Putamen (tissue), 1 donor: ENCODE data around the gene ATF5.
"Not testable (repeated sequence)": the region's sequence is repeated elsewhere in the genome, so short reads cannot be mapped to it uniquely, and the experiment has no call there.

Experiments
- DNase-seq: peaks from one replicate; pipeline ENCODE4 v3.0.0-alpha.2; 2016; ENCODE audit warnings: low spot score

The ATF5 gene

DNA sequence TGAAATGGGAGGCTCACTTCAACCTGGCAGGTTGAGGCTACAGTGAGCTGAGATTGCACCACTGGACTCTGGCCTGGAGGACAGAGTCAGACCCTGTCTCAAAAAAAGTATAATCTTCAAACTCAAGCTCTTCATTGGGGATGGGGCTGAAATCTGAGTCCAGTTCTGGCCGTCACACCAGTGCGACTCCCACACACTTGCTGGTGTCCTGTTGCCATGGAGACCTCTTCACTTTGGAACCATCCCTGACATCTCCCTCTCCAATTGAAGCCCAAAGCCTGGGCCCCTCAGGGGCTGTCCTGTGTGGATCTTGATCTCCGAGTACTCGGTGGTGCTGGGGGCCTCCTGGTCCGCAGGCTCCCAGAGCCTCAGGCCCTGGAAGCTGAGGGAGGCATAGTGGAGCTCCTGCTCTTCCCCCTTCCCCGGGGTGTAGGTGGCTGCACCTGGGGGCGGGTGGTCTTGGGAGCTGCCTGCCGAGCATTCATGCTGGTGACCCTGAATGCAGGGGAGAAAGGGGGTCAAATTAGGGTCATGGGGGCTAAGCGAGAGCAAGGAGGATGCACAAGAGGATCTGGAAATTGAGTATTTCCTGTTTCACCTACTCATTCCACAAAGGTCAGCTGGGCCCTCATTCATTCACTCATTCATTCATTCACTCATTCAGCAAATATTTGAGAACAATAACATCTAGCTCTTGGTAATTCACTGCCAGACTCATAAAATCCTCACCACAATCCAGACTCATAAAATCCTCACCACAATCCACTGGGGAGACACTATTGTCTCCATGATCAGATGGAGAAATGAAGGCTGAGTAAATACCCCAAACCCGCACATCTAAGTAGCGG, 21.0 kb downstream of the ATF5 start:
- no peak for DNase-seq

- no peak for DNase-seq
Observed at GRCh38 chr19:49950590-49950948, 21.6 kb downstream of the ATF5 start.

DNA sequence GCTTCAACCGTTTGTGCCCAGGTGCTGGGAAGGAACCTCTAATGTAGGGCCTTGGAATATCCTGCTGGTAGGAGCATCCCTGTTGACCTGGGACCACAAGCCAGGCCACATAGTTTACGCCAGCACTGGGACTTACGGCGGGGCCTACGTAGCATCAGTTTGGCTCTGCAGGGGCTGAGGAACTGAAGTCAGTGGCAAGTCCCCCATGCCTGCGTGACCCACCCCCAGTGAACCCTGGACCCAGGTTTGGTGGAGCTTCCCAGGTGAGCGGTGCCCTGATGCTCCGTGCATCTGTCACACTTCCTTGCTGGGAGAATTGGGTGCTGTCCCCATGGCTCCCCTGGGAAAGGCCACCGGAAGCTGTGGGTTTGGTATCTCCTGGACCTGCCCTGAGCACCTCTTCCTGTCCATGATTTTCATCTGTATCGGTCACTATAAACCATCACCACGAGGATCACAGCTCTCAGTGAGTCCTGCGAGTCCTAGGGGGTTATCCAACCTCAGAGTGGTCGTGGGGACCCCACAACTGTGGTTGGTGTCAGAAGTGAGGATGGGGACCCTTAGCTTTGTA, 22.0 kb downstream of the ATF5 start:
- DNase-seq = no peak

DNA sequence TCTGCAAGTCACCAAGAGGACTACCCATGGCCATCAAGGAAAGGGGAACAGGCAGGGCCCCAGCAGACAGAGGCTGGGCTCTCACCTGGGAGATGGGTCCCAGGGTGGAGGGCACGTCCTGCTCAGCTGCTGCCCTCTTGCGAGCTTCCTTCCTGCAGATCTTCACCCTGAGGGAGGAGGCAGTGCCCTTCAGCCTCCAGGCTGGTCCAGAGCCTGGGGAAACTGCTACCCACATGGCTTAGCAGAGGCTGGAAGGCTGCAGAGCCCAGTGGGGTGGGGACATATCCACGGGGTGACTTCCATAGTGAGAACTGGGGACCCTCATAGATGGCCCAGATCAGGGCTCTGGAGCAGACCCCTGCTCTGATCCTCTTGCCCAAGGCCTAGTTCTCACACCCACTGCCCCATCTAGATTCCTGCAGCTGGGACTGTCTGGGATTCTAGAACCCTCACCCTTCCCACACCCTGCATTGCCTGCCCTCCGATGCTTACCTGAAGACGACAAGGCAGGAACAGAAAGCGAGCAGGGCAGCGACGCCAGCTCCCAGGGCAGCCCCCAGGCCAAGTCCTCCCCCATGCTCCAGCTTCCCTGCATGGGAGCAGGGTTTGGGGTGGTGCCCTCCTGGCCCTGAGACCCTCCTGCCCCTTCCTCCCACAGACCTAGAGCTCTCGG, 22.9 kb downstream of the ATF5 start:
- no peak for DNase-seq

GRCh38 chr19:49952479-49952836, 23.5 kb downstream of the ATF5 start:
- no peak for DNase-seq

DNA sequence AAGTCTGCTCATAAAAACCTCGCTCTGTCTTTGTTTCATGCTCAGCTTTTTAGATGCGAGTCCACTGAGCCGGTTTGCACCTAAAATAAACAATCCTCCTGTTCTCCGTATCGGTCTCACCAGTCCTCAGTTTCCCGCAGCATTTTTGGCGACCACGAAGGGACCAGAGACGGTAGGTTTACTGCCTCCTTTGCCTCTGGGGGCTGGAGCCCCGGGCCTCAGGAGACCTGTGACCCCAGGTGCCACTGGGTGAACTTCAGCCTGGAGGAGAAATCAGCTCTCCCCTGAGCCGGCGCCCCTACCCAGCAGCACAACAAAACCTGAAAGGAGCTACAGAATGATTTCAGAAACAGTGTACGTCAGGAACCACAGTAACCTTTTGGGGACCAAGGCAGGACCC, 23.9 kb downstream of the ATF5 start:
- no peak for DNase-seq

DNA sequence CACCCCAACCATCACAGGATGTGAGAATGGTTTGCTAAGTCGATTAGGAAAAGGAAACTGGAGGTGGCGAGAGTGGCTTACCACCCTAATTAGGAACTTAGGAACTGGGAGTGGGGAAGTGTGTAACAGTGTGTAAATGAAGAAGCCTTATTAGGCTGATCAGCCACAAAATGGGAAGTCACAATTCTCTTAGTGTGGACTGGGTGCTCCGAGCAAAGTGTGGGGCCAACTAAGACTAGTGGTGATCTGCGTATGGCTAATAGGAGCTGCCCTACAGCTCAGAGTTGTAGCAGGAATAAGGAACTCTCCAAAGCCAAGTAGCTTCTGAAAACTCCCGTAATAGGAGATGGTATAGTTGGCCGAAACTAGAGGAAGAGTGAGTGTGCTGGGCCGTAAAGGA, 24.4 kb downstream of the ATF5 start:
- no peak for DNase-seq

DNA sequence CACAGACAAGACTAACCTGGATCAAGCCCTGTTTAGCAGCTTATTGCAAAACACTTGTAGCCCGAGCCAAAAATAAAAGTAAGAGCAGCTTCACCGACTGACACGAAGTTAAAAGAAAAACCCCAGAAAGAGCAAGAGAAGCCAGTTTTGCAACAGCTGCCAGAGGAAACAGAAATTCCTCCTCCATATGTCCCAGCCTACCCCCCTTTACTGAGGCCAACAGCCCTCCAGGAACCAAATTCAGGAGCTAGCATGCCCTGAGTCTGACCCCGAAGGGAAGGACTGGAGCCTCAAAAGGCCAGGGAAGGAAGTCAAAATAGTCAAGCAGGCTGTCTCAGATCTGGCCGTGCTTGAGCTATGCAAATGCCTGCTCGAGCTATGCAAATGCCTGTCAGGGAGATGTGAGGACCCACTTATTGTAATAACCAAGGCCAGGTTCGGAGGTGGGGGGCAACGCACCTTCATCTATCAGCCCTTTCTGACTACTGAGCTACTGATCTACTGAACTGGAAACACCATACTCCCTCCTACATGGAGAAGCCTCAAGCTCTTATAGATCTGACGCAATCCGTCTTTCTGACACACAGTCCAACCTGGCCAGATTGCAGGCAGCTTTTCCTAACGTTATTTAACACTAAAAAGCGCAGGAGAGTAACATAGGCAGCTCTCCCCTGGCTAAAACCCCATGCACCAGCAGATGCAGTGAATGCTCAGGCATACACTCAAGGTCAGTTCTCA, 25.3 kb downstream of the ATF5 start:
- no peak for DNase-seq

DNA sequence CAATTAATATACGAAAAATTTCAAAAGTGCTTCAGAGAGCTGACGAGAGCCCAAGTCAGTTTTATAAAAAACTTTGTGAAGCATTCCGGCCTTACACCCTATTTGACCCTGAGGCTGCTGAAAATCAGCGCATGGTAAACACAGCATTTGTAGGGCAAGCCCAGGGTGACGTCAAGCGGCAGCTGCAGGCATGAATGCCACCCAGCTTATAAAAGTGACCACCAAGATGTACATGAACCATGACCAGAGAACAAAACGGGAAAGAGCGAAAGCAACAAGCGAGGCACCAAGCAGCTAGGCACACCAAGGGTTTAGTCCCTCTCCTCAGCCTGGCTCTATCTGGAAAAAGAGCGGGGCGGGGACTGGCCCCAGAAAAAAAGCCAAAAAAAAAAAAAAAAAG, 25.9 kb downstream of the ATF5 start:
- no peak for DNase-seq

DNA sequence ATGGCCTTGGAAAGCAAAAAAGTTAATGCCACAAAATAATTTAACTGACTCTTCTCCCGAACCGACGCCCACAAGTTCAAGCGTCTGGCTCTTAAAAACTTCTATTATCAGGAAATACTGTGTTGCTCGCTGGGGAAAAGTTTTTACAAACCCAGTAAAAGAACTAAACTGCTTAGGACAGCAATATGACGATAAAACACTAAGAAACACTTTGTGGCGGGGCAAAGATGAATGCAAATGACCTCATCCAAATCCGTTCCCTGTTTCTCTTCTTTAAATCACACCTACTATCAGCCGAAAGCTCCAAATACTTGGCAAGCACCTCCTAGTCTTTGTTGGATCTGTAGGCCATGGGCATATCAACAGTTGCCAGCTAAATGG, 27.1 kb downstream of the ATF5 start:
- no peak for DNase-seq

DNA sequence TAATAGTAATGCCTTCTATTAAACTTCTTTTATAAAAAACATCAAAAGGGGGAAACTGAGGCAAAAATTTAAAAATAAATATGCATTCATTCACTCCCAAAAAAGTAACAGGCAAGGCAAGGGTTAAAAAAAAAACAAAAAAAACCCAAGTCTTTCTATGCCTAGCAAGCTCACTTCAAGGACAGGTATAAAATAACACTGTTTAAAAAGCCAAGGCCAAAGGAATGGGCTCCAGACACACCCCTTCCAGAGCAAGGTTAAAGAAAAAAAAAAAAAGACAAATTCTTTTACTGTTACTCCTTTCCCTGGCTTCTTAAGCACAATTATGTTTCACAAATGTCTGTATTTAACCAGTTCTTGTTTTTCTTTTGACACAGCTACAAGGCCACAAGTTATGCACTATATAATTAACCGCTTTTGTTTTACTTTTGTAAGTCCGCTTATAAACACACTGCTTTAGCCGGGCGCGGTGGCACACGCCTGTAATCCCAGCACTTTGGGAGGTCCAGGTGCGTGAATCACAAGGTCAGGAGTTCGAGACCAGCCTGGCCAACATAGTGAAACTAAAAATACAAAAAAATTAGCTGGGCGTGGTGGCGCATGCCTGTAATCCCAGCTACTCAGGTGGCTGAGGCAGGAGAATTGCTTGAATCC, 28.4 kb downstream of the ATF5 start:
- no peak for DNase-seq

DNA sequence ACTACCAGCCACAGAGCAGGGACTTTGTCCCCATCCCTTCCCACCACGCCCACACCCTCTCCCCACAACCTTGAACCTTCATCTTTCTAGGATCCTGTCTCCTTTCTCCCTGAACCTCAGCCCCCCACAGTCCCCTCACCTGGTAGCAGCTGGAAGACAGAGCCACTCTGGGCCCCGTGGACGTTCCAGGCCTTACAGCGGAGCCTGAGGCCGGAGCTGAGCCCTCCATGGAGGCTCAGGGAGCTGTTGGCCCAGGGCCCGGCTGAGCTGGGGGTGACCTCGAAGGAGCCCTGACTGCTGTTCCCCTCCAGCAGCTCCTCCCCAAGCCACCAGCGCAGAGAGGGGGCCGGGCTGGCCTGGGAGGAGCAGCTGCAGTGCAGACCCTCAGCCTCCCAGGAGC, 29.1 kb downstream of the ATF5 start:
- not testable (repeated sequence) for DNase-seq

DNA sequence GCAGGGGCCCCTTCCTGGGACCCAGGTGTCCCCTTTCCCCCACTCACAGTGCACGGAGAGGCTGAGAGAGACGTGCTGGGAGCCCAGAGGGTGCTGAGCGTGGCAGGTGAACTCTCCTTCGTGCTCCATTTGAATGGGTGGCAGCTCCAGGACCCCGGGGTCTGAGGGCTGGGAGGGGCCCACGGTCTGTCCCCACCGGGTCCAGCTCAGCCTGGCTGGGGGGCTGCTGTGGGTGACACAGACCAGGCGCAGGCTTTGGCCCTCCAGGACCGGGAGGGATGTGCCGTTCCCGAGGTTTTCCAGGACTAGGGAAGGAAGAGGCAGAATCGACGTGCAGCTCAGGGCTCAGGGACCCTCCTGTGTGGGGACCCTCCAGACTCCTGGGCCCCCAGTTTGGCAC, 29.6 kb downstream of the ATF5 start:
- DNase-seq = not testable (repeated sequence)

DNA sequence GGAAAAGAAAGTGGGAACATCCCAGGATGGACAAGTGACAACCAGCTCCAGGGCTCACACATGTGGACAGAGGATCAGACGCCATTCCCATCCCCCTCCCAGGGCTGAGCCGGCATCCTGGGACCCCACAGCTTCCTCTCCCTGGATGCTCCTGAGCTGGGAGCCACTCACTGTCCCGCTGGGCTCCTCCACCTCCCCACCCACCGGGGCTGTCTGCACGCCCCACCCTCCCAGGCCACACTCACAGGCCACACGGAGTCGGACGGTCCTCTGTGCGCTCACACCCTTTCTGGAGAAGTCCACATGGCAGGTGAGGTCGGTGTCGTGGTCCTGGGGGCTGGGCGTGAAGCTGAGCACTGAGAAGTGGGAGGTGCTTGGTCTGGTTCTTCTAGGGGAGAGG, 30.9 kb downstream of the ATF5 start:
- DNase-seq = not testable (repeated sequence)

GRCh38 chr19:49960980-49961379, 32.0 kb downstream of the ATF5 start, which contains the start of gene SIGLEC11:
Gene SIGLEC11, minus strand, starts transcription at chr19:49961172. Its CDS starts 91 bp downstream, at chr19:49961081.
- not testable (repeated sequence) for DNase-seq

DNA sequence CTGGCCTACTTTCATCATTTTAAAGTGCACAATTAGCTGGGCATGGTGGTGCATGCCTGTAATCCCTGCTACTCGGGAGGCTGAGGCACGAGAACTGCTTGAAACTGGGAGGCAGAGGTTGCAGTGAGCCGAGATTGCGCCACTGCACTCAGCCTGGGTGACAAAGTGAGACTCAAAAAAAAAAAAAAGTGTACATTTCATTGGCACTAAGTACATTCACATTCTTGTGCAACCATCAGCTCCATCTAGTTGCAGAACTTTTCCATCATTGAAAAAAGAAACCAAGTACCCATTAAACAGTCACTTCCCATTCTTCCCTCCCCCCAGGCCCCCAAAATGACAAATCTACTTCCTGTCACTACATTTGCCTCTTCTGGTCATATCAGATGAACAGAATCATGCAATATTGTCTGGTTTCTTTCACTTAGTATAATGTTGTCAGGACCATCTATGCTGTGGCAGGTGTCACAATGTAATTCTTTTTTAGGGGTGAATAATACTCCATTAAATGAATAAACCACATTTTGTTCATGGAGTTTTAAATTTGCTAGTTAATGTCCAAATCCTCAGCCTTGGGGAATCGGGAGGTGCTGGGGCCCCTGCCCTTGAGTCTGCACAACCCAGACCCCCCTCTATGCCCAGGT, 39.4 kb downstream of the ATF5 start:
- DNase-seq = no peak

- DNase-seq = not testable (repeated sequence)
Observed at GRCh38 chr19:49969355-49969754, 40.4 kb downstream of the ATF5 start.

DNA sequence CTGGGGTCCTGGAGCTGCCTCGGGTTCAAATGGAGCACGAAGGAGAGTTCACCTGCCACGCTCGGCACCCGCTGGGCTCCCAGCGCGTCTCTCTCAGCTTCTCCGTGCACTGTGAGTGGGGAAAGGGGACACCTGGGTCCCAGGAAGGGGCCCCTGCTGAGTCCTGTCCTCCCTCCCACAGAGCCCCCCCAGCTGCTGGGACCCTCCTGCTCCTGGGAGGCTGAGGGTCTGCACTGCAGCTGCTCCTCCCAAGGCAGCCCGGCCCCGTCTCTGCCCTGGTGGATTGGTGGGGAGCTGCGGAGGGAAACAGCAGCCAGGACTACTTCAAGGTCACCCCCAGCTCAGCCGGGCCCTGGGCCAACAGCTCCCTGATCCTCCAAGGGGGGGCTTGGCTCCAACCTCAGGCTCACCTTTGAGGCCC, 43.0 kb downstream of the ATF5 start:
- DNase-seq = no peak

DNA sequence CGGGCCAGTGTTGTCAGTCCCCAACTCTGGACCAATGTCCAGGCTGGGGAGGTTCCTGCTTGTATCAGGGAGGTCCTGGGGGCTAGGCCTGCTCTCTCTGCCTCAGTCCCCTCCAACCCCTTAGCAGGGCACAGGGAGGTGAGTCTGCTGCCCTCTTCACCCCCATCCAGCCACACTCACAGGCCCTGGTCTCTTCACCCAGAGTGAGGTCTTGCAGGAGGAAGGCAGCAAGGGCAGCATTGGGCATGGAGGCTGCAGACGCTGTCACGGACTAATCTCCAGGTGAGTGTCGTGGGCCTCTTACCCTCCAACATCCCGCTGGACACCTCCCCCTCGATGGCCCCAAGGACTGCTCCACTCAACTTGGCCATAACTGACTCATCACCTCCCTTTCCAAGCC, 43.8 kb downstream of the ATF5 start:
- no peak for DNase-seq

- no peak for DNase-seq
Observed at GRCh38 chr19:49973987-49974386, 45.0 kb downstream of the ATF5 start.

DNA sequence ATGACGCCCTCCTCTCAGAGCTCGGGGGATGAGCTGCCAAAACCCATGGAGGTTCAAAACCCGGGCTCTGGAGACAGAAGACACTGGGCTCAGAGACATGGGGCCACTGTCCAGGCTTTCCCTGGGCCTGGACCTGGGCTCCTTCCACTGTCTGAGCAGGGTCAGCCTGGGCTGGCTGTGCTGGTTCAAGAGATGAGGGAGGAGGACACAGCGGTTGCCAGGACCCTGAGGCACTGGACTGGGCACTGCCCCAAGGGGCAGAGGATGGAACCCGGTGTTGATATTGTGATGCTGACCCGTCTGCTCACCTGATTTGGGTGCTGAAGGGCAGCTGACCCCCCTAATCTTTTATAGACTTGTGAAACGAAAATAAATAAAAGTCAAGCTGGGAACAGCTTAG, 46.0 kb downstream of the ATF5 start:
- no peak for DNase-seq

GRCh38 chr19:49976496-49976895, 47.5 kb downstream of the ATF5 start:
- DNase-seq = no peak
